ENCODE data around the gene MDM2.

- no peak for TF ChIP-seq CTCF (IDR thresholded peaks at IDR 0.05; ENCODE audit: control extremely low read depth in 1 of 3, insufficient read depth in 1 of 3, low read depth in 1 of 3, low read length in 3 of 3)
- no peak for TF ChIP-seq RAD21 (IDR thresholded peaks at IDR 0.05 in 1 of 2, conservative IDR thresholded peaks at IDR 0.05 in 1 of 2; ENCODE audit: low read depth in 2 of 2, low read length in 2 of 2)
- TF ChIP-seq ZNF274 (IDR thresholded peaks at IDR 0.05; ENCODE audit: borderline replicate concordance, extremely low read depth, low read length): no peak
These were observed 42.4 kb downstream of the MDM2 start for GRCh38 chr12:68850390-68850789.

Measured in H1 (cell line).